ENCODE data around the gene KDELR1. TPM values are rescaled to one million over a fixed set of nuclear protein-coding genes. Genes with fewer than 3 reads are reported as not detected.

KDELR1 gene
- total RNA-seq, 1 experiment from 2014 or later: 53.7 TPM

DNA sequence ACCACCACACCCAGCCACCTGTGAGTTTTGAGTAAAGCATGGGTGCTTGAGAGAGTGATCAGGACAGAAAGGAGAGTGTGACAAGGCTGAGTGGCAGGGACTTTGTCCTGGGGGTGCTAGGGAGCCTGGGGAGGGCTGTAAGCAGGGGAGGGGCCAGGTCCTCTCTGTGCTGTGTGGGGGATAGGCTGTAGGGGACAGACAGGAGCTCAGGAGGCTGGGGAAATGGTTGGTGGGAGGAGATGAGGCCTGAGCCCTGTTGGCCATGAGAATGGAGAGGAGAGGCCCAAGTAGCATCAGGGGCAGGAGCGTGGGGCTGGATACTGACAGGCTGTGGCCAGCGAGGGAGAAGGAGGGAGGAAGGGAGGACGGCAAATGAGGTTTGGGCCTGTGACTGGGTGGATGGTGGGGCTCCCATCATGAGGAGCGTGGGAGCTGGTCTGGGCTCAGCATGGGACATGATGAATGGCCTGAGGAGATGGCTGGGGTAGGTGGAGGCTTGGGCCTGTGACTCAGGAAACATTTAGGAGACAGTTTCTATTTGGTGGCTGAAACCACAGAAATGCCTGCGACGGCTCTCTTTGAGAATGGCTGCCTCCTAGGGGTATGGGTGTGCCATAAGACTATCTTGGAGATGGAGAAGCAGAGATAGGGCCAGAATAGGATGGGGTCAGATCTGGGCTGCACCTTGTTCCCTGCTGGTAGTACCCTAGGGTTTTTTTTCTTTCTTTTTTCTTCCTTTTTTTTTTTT lies 27.1 kb upstream of the KDELR1 start:
- H3K27me3 ChIP-seq (ENCODE audit: low read length): no peaks in the 10 kb centered on the region
- H3K9me3 ChIP-seq (ENCODE audit: low read length): no peaks in the 10 kb centered on the region
- H3K4me2 ChIP-seq (ENCODE audit: low read depth, low read length, poor library complexity, severe bottlenecking): no peak overlapping the region
- no peaks in the 10 kb centered on the region for H3K79me2 ChIP-seq (ENCODE audit: low read length)
- H3K9ac ChIP-seq (ENCODE audit: low read length): no peak overlapping the region
- no peaks in the 10 kb centered on the region for H3K9me2 ChIP-seq (replicated peaks; ENCODE audit: insufficient read depth, low read length)
- no peaks in the 10 kb centered on the region for H3K36me3 ChIP-seq (ENCODE audit: insufficient read depth, low read length)
- no peak overlapping the region for H2AFZ ChIP-seq (ENCODE audit: low read length)
- no peak for DNase-seq
- no peaks in the 10 kb centered on the region for H4K20me1 ChIP-seq (ENCODE audit: insufficient read depth, low read depth, low read length)
- H3K4me1 ChIP-seq (ENCODE audit: low read length): no peaks in the 10 kb centered on the region
- no peak overlapping the region for H3K27ac ChIP-seq (ENCODE audit: low read length)
- H3K4me3 ChIP-seq (ENCODE audit: low read length): no peak overlapping the region

DNA sequence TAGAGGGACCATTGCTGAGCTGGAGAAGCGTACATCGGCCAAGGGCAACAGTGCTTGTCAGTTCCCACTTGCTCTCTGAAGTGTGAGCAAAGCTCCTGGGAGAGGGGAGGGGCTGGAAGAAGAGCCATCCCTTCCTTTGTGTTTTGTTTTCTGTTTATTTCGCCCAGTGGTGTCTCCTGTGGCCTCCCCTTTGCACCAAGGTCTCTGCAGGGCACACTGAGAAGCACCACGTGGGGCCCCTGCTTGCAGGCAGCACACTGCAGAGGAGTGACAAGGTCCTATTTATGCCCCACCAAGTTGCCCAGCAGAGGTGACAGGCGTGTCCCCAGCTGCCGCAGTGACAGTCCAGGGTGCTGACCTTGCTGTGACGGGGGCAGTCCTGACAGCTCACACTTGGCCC lies 26.1 kb upstream of the KDELR1 start:
- Histone ChIP-seq H3K9me3 (ENCODE audit: low read length) (no peaks in the 10 kb centered on the region), H3K27ac (ENCODE audit: low read length) (no peak overlapping the region), H3K27me3 (ENCODE audit: low read length) (no peaks in the 10 kb centered on the region), H3K4me2 (ENCODE audit: low read depth, low read length, poor library complexity, severe bottlenecking) (no peak overlapping the region), H3K79me2 (ENCODE audit: low read length) (no peaks in the 10 kb centered on the region), H3K9ac (ENCODE audit: low read length) (no peak overlapping the region), H3K9me2 (replicated peaks; ENCODE audit: insufficient read depth, low read length) (no peaks in the 10 kb centered on the region), H3K36me3 (ENCODE audit: insufficient read depth, low read length) (no peaks in the 10 kb centered on the region), H4K20me1 (ENCODE audit: insufficient read depth, low read depth, low read length) (no peaks in the 10 kb centered on the region), H3K4me1 (ENCODE audit: low read length) (no peaks in the 10 kb centered on the region), H2AFZ (ENCODE audit: low read length) (no peak overlapping the region), H3K4me3 (ENCODE audit: low read length) (no peak overlapping the region)
- DNase-seq: no peak

DNA sequence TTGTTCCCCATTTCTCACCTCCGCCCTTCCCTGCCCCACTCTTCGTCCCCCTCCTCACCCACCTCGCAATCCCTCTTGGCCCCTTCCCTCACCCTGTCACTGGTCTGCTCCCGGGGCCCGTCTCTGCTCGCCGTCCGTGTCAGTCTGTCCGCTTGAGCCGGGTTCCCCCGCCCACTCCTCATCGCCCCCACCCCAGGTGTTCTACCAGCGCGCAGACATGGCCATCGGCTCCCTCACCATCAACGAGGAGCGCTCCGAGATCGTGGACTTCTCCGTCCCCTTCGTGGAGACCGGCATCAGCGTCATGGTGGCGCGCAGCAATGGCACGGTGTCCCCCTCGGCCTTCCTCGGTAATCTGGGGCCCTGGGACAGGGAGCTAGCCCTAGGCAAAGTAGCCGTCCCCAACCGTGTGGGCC lies 24.5 kb upstream of the KDELR1 start:
- H2AFZ ChIP-seq (ENCODE audit: low read length): no peak overlapping the region
- H3K9me3 ChIP-seq (ENCODE audit: low read length): no peaks in the 10 kb centered on the region
- H3K27me3 ChIP-seq (ENCODE audit: low read length): no peaks in the 10 kb centered on the region
- no peak overlapping the region for H3K4me2 ChIP-seq (ENCODE audit: low read depth, low read length, poor library complexity, severe bottlenecking)
- H3K4me1 ChIP-seq (ENCODE audit: low read length): no peaks in the 10 kb centered on the region
- no peak overlapping the region for H3K27ac ChIP-seq (ENCODE audit: low read length)
- no peak overlapping the region for H3K4me3 ChIP-seq (ENCODE audit: low read length)
- no peak for DNase-seq
- no peaks in the 10 kb centered on the region for H3K9me2 ChIP-seq (replicated peaks; ENCODE audit: insufficient read depth, low read length)
- no peaks in the 10 kb centered on the region for H4K20me1 ChIP-seq (ENCODE audit: insufficient read depth, low read depth, low read length)
- H3K36me3 ChIP-seq (ENCODE audit: insufficient read depth, low read length): no peaks in the 10 kb centered on the region
- H3K79me2 ChIP-seq (ENCODE audit: low read length): no peaks in the 10 kb centered on the region
- H3K9ac ChIP-seq (ENCODE audit: low read length): no peak overlapping the region

- Histone ChIP-seq H3K4me2 (ENCODE audit: low read depth, low read length, poor library complexity, severe bottlenecking) (no peak overlapping the region), H4K20me1 (ENCODE audit: insufficient read depth, low read depth, low read length) (no peaks in the 10 kb centered on the region), H3K27me3 (ENCODE audit: low read length) (no peaks in the 10 kb centered on the region), H3K9ac (ENCODE audit: low read length) (no peak overlapping the region), H3K36me3 (ENCODE audit: insufficient read depth, low read length) (no peaks in the 10 kb centered on the region), H2AFZ (ENCODE audit: low read length) (no peak overlapping the region), H3K79me2 (ENCODE audit: low read length) (no peaks in the 10 kb centered on the region), H3K9me2 (replicated peaks; ENCODE audit: insufficient read depth, low read length) (no peaks in the 10 kb centered on the region), H3K9me3 (ENCODE audit: low read length) (no peaks in the 10 kb centered on the region), H3K27ac (ENCODE audit: low read length) (no peak overlapping the region), H3K4me1 (ENCODE audit: low read length) (no peaks in the 10 kb centered on the region), H3K4me3 (ENCODE audit: low read length) (no peak overlapping the region)
- peak; percentile 96 for DNase-seq
These were observed 24.0 kb upstream of the KDELR1 start for GRCh38 chr19:48415395-48415794.

- no peaks in the 10 kb centered on the region for H3K4me1 ChIP-seq (ENCODE audit: low read length)
- no peak for DNase-seq
- no peaks in the 10 kb centered on the region for H3K9me3 ChIP-seq (ENCODE audit: low read length)
- no peaks in the 10 kb centered on the region for H4K20me1 ChIP-seq (ENCODE audit: insufficient read depth, low read depth, low read length)
- H3K36me3 ChIP-seq (ENCODE audit: insufficient read depth, low read length): no peaks in the 10 kb centered on the region
- no peak overlapping the region for H3K27ac ChIP-seq (ENCODE audit: low read length)
- H3K4me3 ChIP-seq (ENCODE audit: low read length): no peak overlapping the region
- H3K9me2 ChIP-seq (replicated peaks; ENCODE audit: insufficient read depth, low read length): no peaks in the 10 kb centered on the region
- no peak overlapping the region for H2AFZ ChIP-seq (ENCODE audit: low read length)
- H3K79me2 ChIP-seq (ENCODE audit: low read length): no peaks in the 10 kb centered on the region
- H3K4me2 ChIP-seq (ENCODE audit: low read depth, low read length, poor library complexity, severe bottlenecking): no peak overlapping the region
- no peak overlapping the region for H3K9ac ChIP-seq (ENCODE audit: low read length)
- H3K27me3 ChIP-seq (ENCODE audit: low read length): no peaks in the 10 kb centered on the region
These were observed 22.7 kb upstream of the KDELR1 start for GRCh38 chr19:48413879-48414587.

DNA sequence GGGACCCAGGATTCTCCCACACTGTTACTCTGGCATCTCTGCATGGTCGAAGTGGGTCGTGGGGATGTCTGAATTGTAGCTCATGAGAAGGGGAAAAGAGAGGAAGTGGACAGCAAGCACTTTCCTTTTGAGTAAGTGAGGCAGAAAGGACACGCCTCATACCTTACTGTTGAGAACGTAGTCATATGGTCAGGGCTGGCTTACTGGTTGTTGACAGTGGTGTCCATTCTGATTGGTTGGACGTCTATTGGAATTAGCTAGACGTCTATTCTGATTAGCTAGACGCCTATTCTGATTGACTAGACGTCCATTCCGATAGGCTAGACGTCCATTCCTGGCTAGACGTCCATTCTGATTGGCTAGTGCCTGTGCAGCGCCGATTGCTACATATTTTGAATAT lies 14.5 kb upstream of the KDELR1 start:
- H4K20me1 ChIP-seq (ENCODE audit: insufficient read depth, low read depth, low read length): no peaks in the 10 kb centered on the region
- H3K9me3 ChIP-seq (ENCODE audit: low read length): no peaks in the 10 kb centered on the region

DNA sequence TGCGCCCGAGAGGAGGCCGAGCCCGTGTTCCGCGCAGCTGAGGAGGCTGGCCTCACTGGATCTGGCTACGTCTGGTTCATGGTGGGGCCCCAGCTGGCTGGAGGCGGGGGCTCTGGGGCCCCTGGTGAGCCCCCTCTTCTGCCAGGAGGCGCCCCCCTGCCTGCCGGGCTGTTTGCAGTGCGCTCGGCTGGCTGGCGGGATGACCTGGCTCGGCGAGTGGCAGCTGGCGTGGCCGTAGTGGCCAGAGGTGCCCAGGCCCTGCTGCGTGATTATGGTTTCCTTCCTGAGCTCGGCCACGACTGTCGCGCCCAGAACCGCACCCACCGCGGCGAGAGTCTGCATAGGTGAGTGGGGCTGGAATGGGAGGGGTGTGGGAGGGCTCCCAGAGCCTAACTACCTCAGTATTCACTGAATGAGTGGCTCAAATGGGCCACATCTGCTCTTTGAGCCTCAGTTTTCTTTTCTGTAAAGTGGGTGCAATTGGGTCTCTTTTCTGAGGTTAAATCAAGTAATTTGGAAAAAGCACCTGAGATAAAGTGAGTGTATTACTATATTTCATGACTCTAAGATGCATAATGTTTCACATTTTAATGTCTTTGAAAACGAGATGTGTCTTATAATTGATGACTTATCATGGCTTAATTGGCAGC lies 13.8 kb upstream of the KDELR1 start:
- H3K4me1 ChIP-seq (ENCODE audit: low read length): peaks cover 5% of the 10 kb centered on the region
- H3K9me2 ChIP-seq (replicated peaks; ENCODE audit: insufficient read depth, low read length): no peaks in the 10 kb centered on the region
- no peaks in the 10 kb centered on the region for H3K27me3 ChIP-seq (ENCODE audit: low read length)
- H3K9me3 ChIP-seq (ENCODE audit: low read length): no peaks in the 10 kb centered on the region
- no peak overlapping the region for H3K9ac ChIP-seq (ENCODE audit: low read length)
- no peak overlapping the region for H3K27ac ChIP-seq (ENCODE audit: low read length)
- no peaks in the 10 kb centered on the region for H3K79me2 ChIP-seq (ENCODE audit: low read length)
- no peak overlapping the region for H3K4me2 ChIP-seq (ENCODE audit: low read depth, low read length, poor library complexity, severe bottlenecking)
- no peak overlapping the region for H2AFZ ChIP-seq (ENCODE audit: low read length)
- H3K36me3 ChIP-seq (ENCODE audit: insufficient read depth, low read length): no peaks in the 10 kb centered on the region
- no peak overlapping the region for H3K4me3 ChIP-seq (ENCODE audit: low read length)
- H4K20me1 ChIP-seq (ENCODE audit: insufficient read depth, low read depth, low read length): no peaks in the 10 kb centered on the region
- no peak for DNase-seq

More for the DNA sequence above, 14.5 kb upstream of the KDELR1 start:
- Histone ChIP-seq H2AFZ (ENCODE audit: low read length) (no peak overlapping the region), H3K79me2 (ENCODE audit: low read length) (no peaks in the 10 kb centered on the region), H3K9me2 (replicated peaks; ENCODE audit: insufficient read depth, low read length) (no peaks in the 10 kb centered on the region), H3K9ac (ENCODE audit: low read length) (no peak overlapping the region), H3K4me3 (ENCODE audit: low read length) (no peak overlapping the region), H3K27me3 (ENCODE audit: low read length) (no peaks in the 10 kb centered on the region), H3K4me2 (ENCODE audit: low read depth, low read length, poor library complexity, severe bottlenecking) (no peak overlapping the region), H3K4me1 (ENCODE audit: low read length) (no peaks in the 10 kb centered on the region), H3K36me3 (ENCODE audit: insufficient read depth, low read length) (no peaks in the 10 kb centered on the region), H3K27ac (ENCODE audit: low read length) (no peak overlapping the region)
- DNase-seq: no peak

DNA sequence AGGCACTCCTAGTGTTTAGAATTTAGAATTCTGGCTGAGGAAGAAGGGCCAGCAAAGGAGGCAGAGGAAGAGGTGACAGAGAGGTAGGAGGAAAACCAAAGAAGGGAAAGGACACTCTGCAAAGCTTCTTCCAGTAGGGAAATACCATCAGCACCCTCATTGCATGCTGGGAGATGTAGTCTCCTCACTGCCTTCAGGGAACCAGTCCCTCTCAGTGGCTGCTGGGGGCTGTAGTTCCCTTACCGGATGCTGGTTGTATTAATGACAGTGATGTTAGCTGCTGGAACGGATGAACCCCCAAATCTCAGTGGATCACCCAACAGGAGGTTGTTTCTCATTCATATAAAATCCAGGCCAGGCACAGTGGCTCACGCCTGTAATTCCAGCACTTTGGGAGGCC lies 12.3 kb upstream of the KDELR1 start:
- H3K27ac ChIP-seq (ENCODE audit: low read length): no peak overlapping the region
- no peaks in the 10 kb centered on the region for H3K9me2 ChIP-seq (replicated peaks; ENCODE audit: insufficient read depth, low read length)
- DNase-seq: peak; percentile 85
- H3K27me3 ChIP-seq (ENCODE audit: low read length): no peaks in the 10 kb centered on the region
- H3K4me1 ChIP-seq (ENCODE audit: low read length): peaks cover 6% of the 10 kb centered on the region
- no peaks in the 10 kb centered on the region for H3K36me3 ChIP-seq (ENCODE audit: insufficient read depth, low read length)
- H3K9ac ChIP-seq (ENCODE audit: low read length): no peak overlapping the region
- H2AFZ ChIP-seq (ENCODE audit: low read length): peak overlapping the region; percentile 94
- H3K4me3 ChIP-seq (ENCODE audit: low read length): no peak overlapping the region
- no peak overlapping the region for H3K4me2 ChIP-seq (ENCODE audit: low read depth, low read length, poor library complexity, severe bottlenecking)
- no peaks in the 10 kb centered on the region for H4K20me1 ChIP-seq (ENCODE audit: insufficient read depth, low read depth, low read length)
- H3K79me2 ChIP-seq (ENCODE audit: low read length): no peaks in the 10 kb centered on the region
- no peaks in the 10 kb centered on the region for H3K9me3 ChIP-seq (ENCODE audit: low read length)
